Measurements from ENCODE around the gene CPSF2. TPM values are rescaled to one million over a fixed set of nuclear protein-coding genes. Genes with fewer than 3 reads are reported as not detected.

Gene CPSF2
- total and polyA plus RNA-seq, 5 experiments from 2014 or later, result 28.3 to 74.4 (median 30.7) TPM

DNA sequence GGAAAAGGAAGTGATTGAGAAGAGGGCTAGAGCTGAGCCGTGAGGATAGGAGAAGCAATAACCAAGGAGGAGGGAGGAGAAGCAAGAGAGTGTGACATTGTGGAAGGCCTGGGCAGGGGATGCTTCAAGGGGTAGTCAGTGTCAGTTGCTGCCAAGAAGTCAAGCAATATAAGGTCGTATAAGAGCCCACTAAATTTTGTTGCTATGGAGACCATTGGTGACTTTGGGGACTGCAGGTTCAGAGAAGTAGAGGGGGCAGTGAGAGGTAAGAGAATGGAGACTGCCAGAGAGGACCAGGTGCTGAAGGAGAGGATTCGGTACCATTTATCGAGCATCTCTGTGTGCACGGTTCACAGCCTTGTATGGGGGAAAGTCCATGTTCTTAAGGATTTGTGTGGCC lies 12.3 kb upstream of the CPSF2 start:
- DNase-seq (no peak), ATAC-seq (no peak)
- Mint-ChIP-seq H3K9me3 (no peaks in the 10 kb centered on the region), H3K4me3 (peak overlapping the region in 2 of 10 donors; percentile 30 to 85), H3K27ac (peak overlapping the region in 4 of 10 donors; percentile 75 to 88 (median 80)), H3K27me3 (no peaks in the 10 kb centered on the region), H3K4me1 (peaks cover 23 to 46% (median 41%) of the 10 kb centered on the region in 4 donors), H3K36me3 (no peaks in the 10 kb centered on the region)
- POLR2A ChIA-PET, result interaction anchor here (0.5 to 4.9 kb wide), 6 partner anchors 11 to 986 kb away, joined by 3 to 109 read pairs (median 4); partner anchors contain the start of genes CPSF2 and NDUFB1

DNA sequence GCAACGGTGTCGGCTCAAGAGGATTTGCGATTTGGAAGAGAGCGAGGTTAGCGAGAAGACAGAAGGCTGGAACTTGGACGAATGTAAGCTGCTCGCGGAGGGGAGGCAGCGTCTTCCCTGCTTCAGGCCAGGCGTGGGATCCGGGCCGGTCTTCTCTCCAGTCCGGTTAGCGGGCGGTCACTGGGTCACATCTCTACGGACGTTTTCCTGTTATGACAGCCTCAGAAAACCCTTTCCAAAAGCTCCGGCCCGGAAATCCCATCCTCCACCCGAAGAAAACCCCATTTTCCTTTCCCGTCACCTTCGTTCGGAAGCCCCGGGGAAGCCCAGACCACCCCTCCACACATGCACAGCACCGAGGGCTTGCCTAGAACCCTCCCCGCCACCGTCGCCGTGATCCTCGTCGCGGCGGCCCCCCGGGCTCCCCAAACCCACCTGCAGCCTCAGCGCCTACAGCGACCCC lies 531 bp upstream of the CPSF2 start:
- Mint-ChIP-seq H3K4me3 (peak overlapping the region; percentile 88 to 100 (median 98)), H3K27ac (peak overlapping the region; percentile 97 to 100 (median 99)), H3K9me3 (no peaks in the 10 kb centered on the region), H3K4me1 (peaks cover 21 to 69% (median 48%) of the 10 kb centered on the region in 4 donors), H3K27me3 (no peaks in the 10 kb centered on the region), H3K36me3 (peaks cover 0 to 39% (median 3%) of the 10 kb centered on the region in 3 donors)
- peak in 1 of 10 donors; percentile 33 for DNase-seq
- peak; percentile 19 to 24 for ATAC-seq
- POLR2A ChIA-PET, result interaction anchor here (0.5 to 8.2 kb wide), 18 partner anchors 9 to 1099 kb away, joined by 3 to 109 read pairs (median 4); partner anchors contain the start of genes ATXN3, GOLGA5, PPP4R3A and RIN3

DNA sequence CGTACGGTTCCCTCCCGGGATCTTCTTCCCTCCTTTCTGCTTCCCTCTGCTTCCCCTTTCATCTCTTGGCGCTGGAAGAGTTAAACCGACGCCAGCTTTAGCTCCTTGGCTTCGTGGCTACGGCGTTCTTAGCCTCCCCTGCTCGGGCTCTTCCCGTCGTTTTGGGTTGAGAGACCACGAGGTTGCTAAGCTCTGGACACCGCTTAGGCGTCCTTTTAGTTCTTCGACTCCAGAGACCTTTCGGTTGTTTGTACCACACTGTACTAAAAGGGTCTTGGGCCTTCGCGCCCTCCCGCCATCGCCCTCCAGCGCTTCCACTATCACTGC lies 545 bp downstream of the CPSF2 start:
- POLR2A ChIA-PET, result interaction anchor here (0.6 to 8.2 kb wide), 18 partner anchors 9 to 720 kb away, joined by 3 to 109 read pairs (median 4); partner anchors contain the start of genes ATXN3, GOLGA5, LGMN and RIN3
- ATAC-seq, result peak; percentile 7 to 13
- Mint-ChIP-seq H3K27me3 (no peaks in the 10 kb centered on the region), H3K4me3 (peak overlapping the region; percentile 88 to 100 (median 98)), H3K4me1 (peaks cover 24 to 72% (median 52%) of the 10 kb centered on the region in 4 donors), H3K9me3 (no peaks in the 10 kb centered on the region), H3K36me3 (peaks cover under 1 to 43% (median 3%) of the 10 kb centered on the region in 3 donors), H3K27ac (peak overlapping the region; percentile 97 to 100 (median 99))
- peak in 1 of 10 donors; percentile 3 for DNase-seq

DNA sequence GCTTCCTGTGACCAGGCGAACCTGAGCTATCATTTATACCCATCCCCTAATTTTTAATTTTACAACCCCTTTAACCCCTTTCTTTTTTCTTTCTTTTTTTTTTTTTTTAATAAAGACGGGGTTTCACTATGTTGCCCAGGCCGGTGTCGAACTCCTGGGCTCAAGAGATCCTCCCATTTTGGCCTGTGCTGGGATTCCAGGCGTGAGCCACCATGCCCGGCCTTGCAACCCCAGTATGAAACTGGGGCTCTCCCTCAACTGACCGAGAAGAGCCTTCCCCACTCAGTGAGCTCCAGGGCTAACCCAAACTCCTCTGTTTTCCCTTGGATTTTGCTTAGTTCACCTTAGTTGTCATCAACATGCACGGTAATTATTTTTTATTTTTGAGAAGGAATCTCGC lies 992 bp downstream of the CPSF2 start:
- Mint-ChIP-seq H3K27me3 (no peaks in the 10 kb centered on the region), H3K4me1 (peaks cover 26 to 73% (median 55%) of the 10 kb centered on the region in 4 donors), H3K27ac (peak overlapping the region; percentile 97 to 100 (median 99)), H3K4me3 (peak overlapping the region; percentile 88 to 100 (median 98)), H3K9me3 (no peaks in the 10 kb centered on the region), H3K36me3 (peaks cover 3 to 43% (median 5%) of the 10 kb centered on the region in 3 donors)
- DNase-seq, result no peak
- POLR2A ChIA-PET, result interaction anchor here (0.5 to 8.2 kb wide), 12 partner anchors 9 to 710 kb away, joined by 3 to 109 read pairs (median 4); partner anchors contain the start of genes ATXN3, LGMN and TRIP11
- no peak for ATAC-seq

DNA sequence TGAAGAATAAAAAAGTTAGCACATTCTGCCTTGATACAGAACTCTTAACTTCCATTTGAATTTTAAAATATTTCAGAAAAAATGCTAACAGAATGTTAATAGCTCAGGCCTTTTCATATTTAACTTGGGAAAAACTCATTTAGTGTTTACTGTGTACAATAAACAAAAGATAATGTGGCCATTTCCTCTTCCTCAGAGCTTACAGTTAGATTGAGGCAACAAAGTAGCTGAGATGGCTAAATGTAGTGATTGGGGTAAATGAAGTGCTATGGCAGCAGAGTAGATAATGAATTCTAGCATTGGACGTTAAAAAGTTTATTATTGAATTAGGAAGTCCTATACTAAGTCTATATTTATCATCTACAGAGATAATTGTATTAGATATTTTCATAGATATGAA lies 12.7 kb downstream of the CPSF2 start:
- H3K9me3 Mint-ChIP-seq, result no peaks in the 10 kb centered on the region
- no peaks in the 10 kb centered on the region for H3K27me3 Mint-ChIP-seq
- POLR2A ChIA-PET, result no interaction called here
- DNase-seq, result no peak
- no peak for ATAC-seq
- peaks cover 9 to 88% (median 17%) of the 10 kb centered on the region in 3 donors for H3K36me3 Mint-ChIP-seq
- no peak overlapping the region for H3K27ac Mint-ChIP-seq
- H3K4me3 Mint-ChIP-seq, result no peak overlapping the region
- H3K4me1 Mint-ChIP-seq, result peaks cover 5 to 11% (median 6%) of the 10 kb centered on the region in 4 donors

DNA sequence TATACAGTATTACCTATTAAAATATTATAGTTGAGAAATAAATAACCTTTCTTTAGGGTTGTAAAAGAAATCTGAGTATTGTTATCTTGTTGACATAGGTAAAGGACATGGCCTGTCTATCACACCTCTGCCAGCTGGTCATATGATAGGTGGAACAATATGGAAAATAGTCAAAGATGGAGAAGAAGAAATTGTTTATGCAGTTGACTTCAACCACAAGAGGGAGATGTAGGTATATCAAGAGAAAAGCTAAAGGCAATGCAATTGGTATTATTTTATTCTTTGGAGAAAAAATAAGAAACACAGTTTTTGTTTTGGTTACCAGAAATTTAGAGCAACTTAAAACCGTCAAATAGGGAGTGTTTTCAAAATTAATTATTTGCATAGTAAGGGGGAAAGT lies 13.5 kb downstream of the CPSF2 start:
- DNase-seq (peak in 3 of 10 donors; percentile 29 to 39 (median 34)), ATAC-seq (peak in 1 of 2 donors; percentile 36)

DNA sequence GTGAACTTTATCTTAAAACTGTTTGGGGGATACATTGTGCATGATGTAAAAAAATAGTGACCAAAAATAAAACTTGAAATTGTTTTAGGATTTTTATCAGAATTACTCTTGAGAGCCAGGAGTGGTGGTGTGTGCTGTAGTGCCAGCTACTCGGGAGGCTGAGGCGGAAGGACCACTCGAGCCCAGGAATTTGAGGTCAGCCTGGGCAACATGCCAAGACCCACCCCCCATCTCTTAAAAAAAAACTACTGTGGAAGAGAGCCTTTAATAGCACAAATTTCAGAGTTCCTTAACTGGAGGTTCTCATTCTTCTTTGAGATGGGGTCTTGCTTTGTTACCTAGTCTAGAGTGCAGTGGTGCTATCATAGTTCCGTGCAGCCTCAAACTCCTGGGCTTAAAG lies 21.5 kb downstream of the CPSF2 start:
- no peak for ATAC-seq
- Mint-ChIP-seq H3K4me1 (peaks cover 5 to 23% (median 19%) of the 10 kb centered on the region in 4 donors), H3K27me3 (no peaks in the 10 kb centered on the region), H3K9me3 (no peaks in the 10 kb centered on the region), H3K27ac (no peak overlapping the region), H3K4me3 (no peak overlapping the region), H3K36me3 (peaks cover 12 to 94% (median 21%) of the 10 kb centered on the region in 3 donors)
- POLR2A ChIA-PET, result no interaction called here
- DNase-seq, result no peak

More for the DNA sequence above, 13.5 kb downstream of the CPSF2 start:
- Mint-ChIP-seq H3K27ac (no peak overlapping the region), H3K9me3 (no peaks in the 10 kb centered on the region), H3K4me1 (peaks cover under 1 to 5% (median 2%) of the 10 kb centered on the region in 4 donors), H3K27me3 (no peaks in the 10 kb centered on the region), H3K36me3 (peaks cover 9 to 87% (median 20%) of the 10 kb centered on the region in 3 donors), H3K4me3 (no peak overlapping the region)
- POLR2A ChIA-PET, result no interaction called here

DNA sequence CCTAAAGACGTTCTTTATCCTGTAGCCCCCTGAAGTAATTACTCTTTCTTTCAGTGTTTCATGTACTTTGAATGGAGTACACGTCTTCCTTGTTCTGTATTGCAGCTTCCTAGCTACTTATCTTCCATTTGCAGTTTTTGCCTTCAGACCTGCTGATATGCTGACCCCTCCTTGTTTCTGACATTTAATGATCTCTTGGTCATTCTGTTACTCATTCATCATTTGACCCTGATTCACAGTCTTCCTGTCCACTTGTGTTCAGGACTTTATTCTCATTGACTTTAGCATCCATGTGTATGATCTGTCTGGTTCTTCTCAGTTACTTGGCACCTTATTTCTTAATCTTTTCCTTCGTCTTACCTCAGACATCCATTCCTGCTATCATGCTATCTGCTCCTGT lies 22.2 kb downstream of the CPSF2 start:
- no peaks in the 10 kb centered on the region for H3K27me3 Mint-ChIP-seq
- H3K36me3 Mint-ChIP-seq, result peaks cover 12 to 92% (median 18%) of the 10 kb centered on the region in 3 donors
- POLR2A ChIA-PET, result interaction anchor here (0.5 kb wide), 1 partner anchor 41 kb away, joined by 3 read pairs; no protein-coding TSS in a partner anchor
- DNase-seq (no peak), ATAC-seq (no peak)
- H3K27ac Mint-ChIP-seq, result peak overlapping the region in 3 of 10 donors; percentile 4 to 67 (median 41)
- peaks cover 5 to 25% (median 19%) of the 10 kb centered on the region in 4 donors for H3K4me1 Mint-ChIP-seq
- H3K4me3 Mint-ChIP-seq, result no peak overlapping the region
- H3K9me3 Mint-ChIP-seq, result no peaks in the 10 kb centered on the region

DNA sequence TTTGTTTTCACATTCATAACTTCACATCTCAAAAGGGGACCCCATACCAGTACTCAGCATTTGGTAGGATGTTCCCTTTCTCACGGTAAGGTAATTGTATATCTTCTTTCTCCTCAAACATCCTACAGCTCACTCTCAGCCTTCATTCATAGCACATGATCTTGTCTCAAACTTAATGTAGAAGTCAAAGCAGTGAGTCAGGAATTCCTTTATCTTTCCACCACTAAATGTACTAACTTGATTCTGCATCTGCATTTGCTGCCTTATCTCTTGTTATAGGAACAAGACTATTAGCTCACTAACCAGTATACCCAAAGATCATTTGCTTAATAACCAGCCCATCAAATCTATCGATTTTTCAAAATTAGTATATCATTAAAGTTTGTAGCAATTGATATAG lies 22.9 kb downstream of the CPSF2 start:
- POLR2A ChIA-PET, result interaction anchor here (0.6 kb wide), 1 partner anchor 631 kb away, joined by 3 read pairs; no protein-coding TSS in a partner anchor
- peak overlapping the region in 1 of 10 donors; percentile 9 for H3K27ac Mint-ChIP-seq
- H3K4me3 Mint-ChIP-seq, result no peak overlapping the region
- no peak for ATAC-seq
- H3K27me3 Mint-ChIP-seq, result no peaks in the 10 kb centered on the region
- DNase-seq, result no peak
- H3K9me3 Mint-ChIP-seq, result no peaks in the 10 kb centered on the region
- peaks cover 12 to 94% (median 18%) of the 10 kb centered on the region in 3 donors for H3K36me3 Mint-ChIP-seq
- H3K4me1 Mint-ChIP-seq, result peaks cover 5 to 27% (median 19%) of the 10 kb centered on the region in 4 donors

DNA sequence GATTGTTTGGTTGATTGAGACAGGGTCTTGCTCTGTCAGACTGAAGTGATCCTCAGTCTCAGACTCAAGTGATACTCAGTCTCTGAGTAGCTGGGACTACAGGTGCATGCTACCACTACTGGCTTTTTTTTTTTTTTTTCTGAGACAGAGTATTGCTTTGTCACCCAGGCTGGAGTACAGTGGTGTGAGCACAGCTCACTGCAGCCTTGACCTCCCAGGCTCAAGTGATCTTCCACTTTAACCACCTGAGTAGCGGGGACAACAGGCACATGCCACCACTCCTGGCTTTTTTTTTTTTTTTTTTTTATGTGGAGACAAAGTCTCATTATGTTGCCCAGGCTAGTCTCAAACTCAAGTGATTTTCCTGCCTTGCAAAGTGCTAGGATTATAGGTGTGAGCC lies 31.8 kb downstream of the CPSF2 start:
- H3K36me3 Mint-ChIP-seq, result peaks cover 13 to 89% (median 15%) of the 10 kb centered on the region in 3 donors
- POLR2A ChIA-PET, result interaction anchor here (0.6 to 0.7 kb wide), 3 partner anchors 501 to 1031 kb away, joined by 3 read pairs; partner anchors contain the start of gene MOAP1
- no peaks in the 10 kb centered on the region for H3K9me3 Mint-ChIP-seq
- ATAC-seq (no peak), DNase-seq (no peak)
- peak overlapping the region in 2 of 10 donors; percentile 7 to 56 for H3K27ac Mint-ChIP-seq
- no peaks in the 10 kb centered on the region for H3K27me3 Mint-ChIP-seq
- H3K4me3 Mint-ChIP-seq, result no peak overlapping the region
- peaks cover 0 to 10% (median 6%) of the 10 kb centered on the region in 4 donors for H3K4me1 Mint-ChIP-seq

DNA sequence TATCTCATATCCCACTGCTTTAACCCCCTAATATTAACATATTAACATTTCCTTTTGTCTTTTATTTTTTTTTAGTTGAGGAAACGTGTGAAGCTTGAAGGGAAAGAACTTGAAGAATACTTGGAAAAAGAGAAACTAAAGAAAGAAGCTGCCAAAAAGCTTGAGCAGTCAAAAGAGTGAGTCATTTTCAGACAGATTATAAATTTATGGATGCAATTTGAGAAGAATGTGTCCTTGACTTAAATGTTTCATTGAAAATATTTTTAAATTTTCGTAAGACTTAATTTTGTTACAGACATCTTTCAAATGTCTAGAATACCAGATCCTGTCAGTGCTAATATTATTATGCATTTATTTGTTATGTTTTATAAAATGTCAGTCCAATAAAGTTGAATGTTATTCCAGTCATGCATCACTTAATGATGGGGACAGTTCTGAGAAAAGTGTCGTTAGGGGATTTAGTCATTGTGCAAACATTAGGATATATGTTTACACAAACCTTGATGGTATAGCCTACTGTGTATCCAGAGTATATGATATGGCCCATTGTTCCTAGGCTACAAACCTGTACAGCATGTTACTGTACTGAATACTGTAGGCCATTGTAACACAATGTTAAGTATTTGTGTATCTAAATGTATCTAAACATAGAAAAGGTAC lies 32.6 kb downstream of the CPSF2 start:
- H3K36me3 Mint-ChIP-seq, result peaks cover 13 to 91% (median 15%) of the 10 kb centered on the region in 3 donors
- H3K27me3 Mint-ChIP-seq, result no peaks in the 10 kb centered on the region
- peak overlapping the region in 3 of 10 donors; percentile 20 to 55 (median 36) for H3K27ac Mint-ChIP-seq
- H3K4me1 Mint-ChIP-seq, result peaks cover 0 to 7% (median 6%) of the 10 kb centered on the region in 4 donors
- POLR2A ChIA-PET, result interaction anchor here (0.7 kb wide), 1 partner anchor 693 kb away, joined by 3 read pairs; no protein-coding TSS in a partner anchor
- H3K4me3 Mint-ChIP-seq, result no peak overlapping the region
- H3K9me3 Mint-ChIP-seq, result no peaks in the 10 kb centered on the region
- DNase-seq (no peak), ATAC-seq (no peak)

DNA sequence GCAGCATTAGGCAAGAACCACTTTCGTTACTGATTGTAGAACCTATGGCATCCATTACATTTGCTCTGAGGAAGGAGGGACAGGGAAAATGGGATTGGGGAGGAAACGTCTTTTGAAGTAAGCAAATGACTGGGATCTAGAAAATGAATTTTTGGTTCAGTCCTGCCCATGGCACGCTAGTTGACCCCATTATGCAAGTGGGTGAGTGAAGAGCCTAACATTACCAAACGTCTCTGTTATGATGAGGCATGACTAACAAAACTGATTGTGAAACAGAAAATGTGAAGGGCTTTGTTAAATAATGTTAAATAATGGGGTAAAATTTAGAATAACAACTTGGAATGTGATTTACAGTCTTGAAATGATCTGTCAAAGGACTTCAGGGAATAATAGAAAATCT lies 38.9 kb downstream of the CPSF2 start:
- no peaks in the 10 kb centered on the region for H3K27me3 Mint-ChIP-seq
- peaks cover 0 to 6% (median 4%) of the 10 kb centered on the region in 4 donors for H3K4me1 Mint-ChIP-seq
- peak overlapping the region in 5 of 10 donors; percentile 1 to 26 (median 21) for H3K27ac Mint-ChIP-seq
- ATAC-seq, result no peak
- H3K36me3 Mint-ChIP-seq, result peaks cover 38 to 89% (median 52%) of the 10 kb centered on the region in 3 donors
- POLR2A ChIA-PET, result no interaction called here
- H3K4me3 Mint-ChIP-seq, result no peak overlapping the region
- no peak for DNase-seq
- H3K9me3 Mint-ChIP-seq, result peaks cover 0 to 14% (median 10%) of the 10 kb centered on the region in 9 donors
